C4-2B (cell line): ENCODE data around the gene CRACR2B.

Experiments
- H3K27ac ChIP-seq: fragments of 450-650 bp; 2 replicates; pipeline ENCODE4 v1.5.1; 2017
- CTCF ChIP-seq: fragments of 450-650 bp; conservative IDR thresholded peaks from 2 replicates; pipeline ENCODE4 v1.5.1; 2017; ENCODE audit warnings: mild to moderate bottlenecking
- ZFX ChIP-seq: fragments of 450-650 bp; IDR thresholded peaks from 2 replicates; pipeline ENCODE4 v1.6.1; 2017

CRACR2B gene

GRCh38 chr11:868394-868793 lies 40.7 kb downstream of the CRACR2B start:
- no peak overlapping the region for H3K27ac ChIP-seq
- TF ChIP-seq ZFX, result no peak
- TF ChIP-seq CTCF, result no peak

GRCh38 chr11:868802-869201 lies 41.1 kb downstream of the CRACR2B start:
- H3K27ac ChIP-seq, result no peak overlapping the region
- TF ChIP-seq ZFX (no peak), CTCF (no peak)

- no peak overlapping the region for H3K27ac ChIP-seq
- TF ChIP-seq CTCF (no peak), ZFX (no peak)
These were observed 41.8 kb downstream of the CRACR2B start for GRCh38 chr11:869399-870126.

- TF ChIP-seq CTCF, result no peak
- no peak for TF ChIP-seq ZFX
- H3K27ac ChIP-seq, result no peak overlapping the region
These were observed 42.4 kb downstream of the CRACR2B start for GRCh38 chr11:870127-870413.

- no peak for TF ChIP-seq ZFX
- no peak for TF ChIP-seq CTCF
- H3K27ac ChIP-seq, result no peak overlapping the region
These were observed 42.7 kb downstream of the CRACR2B start for GRCh38 chr11:870418-870817.

GRCh38 chr11:871472-871871 lies 43.8 kb downstream of the CRACR2B start:
- no peak overlapping the region for H3K27ac ChIP-seq
- TF ChIP-seq ZFX, result no peak
- no peak for TF ChIP-seq CTCF

GRCh38 chr11:872799-873198 lies 45.1 kb downstream of the CRACR2B start:
- TF ChIP-seq CTCF (no peak), ZFX (no peak)
- H3K27ac ChIP-seq, result no peak overlapping the region
